HepG2 (cell line): ENCODE measurements around the gene CEP78. TPM values are rescaled to one million over a fixed set of nuclear protein-coding genes. Genes with fewer than 3 reads are reported as not detected.

Source experiments
- ATAC-seq: fragments of 200-7000 bp; cut with Tn5 transposase; 3 replicates; pipeline ENCODE4 v1.9.1; 2020; ENCODE audit warnings: mild to moderate bottlenecking, moderate library complexity
- BruUV-seq: library from RNA; stranded (reverse); fragments of 400-500 nt; replicated peaks from 2 replicates; lab custom pipeline; 2021; lab: Mats Ljungman, UMichigan
- CTCF ChIA-PET: fragments of 300-600 bp; formaldehyde crosslinking; extraction: SDS; loops from one replicate; lab custom pipeline; 2021; ENCODE audit warnings: low total read pairs, inconsistent platforms, low intra/inter-chr PET ratio; lab: Yijun Ruan, JAX
- POLR2A ChIA-PET: fragments of 350-600 bp; sonication (Branson Sonifier 250); formaldehyde crosslinking; loops from one replicate; lab custom pipeline; 2020; ENCODE audit warnings: antibody characterized with exemption, inconsistent platforms; lab: Yijun Ruan, JAX
- DNase-seq: peaks from one replicate; pipeline ENCODE4 v3.0.0-alpha.2; 2015; ENCODE audit warnings: low spot score
- FAIRE-seq: peaks from 3 replicates; lab custom pipeline; 2011; peaks lifted over from hg19 to GRCh38; lab: Jason Lieb, UNC
- H2AFZ ChIP-seq: one replicate; pipeline ENCODE4 v1.6.1; 2011; ENCODE audit warnings: low read length, inconsistent platforms
- H3K27ac ChIP-seq: fragments of 300-600 bp; 3 replicates; pipeline ENCODE4 v1.8.0; 2011; ENCODE audit warnings: mixed run types, mild to moderate bottlenecking, mixed read lengths, low read length, inconsistent platforms; ENCODE audit not compliant: insufficient read depth; ENCODE audit errors: extremely low read length
- H3K27me3 ChIP-seq, 2 experiments: fragments of 200-600 bp in 1 of 2; 2 replicates in 1 of 2; 3 replicates in 1 of 2; pipeline versions ENCODE4 v1.6.0 to v1.8.0; 2011; ENCODE audit warnings: low read length in 2 of 2, mild to moderate bottlenecking in 2 of 2, moderate library complexity in 2 of 2, inconsistent platforms in 1 of 2; ENCODE audit not compliant: insufficient read depth in 2 of 2, control insufficient read depth in 1 of 2
- H3K36me3 ChIP-seq, 2 experiments: fragments of 200-600 bp in 1 of 2; replicated peaks in 1 of 2; 2 replicates in 1 of 2; 3 replicates in 1 of 2; pipeline versions ENCODE4 v1.5.1 to v1.8.0; 2011; ENCODE audit warnings: low read length in 2 of 2, inconsistent platforms in 1 of 2; ENCODE audit not compliant: insufficient read depth in 2 of 2, control insufficient read depth in 1 of 2
- H3K4me1 ChIP-seq: 2 replicates; pipeline ENCODE4 v1.5.1; 2012; ENCODE audit warnings: low read length, inconsistent platforms; ENCODE audit not compliant: insufficient read depth
- H3K4me2 ChIP-seq: 2 replicates; pipeline ENCODE4 v1.6.0; 2011; ENCODE audit warnings: low read depth, low read length, inconsistent platforms
- H3K4me3 ChIP-seq, 3 experiments: fragments of 200-600 bp in 1 of 3; sonication (generic), shearing (Covaris generic) in 1 of 3; replicated peaks in 1 of 3; 2 replicates each; pipeline ENCODE4 v1.5.1; 2011 to 2016; ENCODE audit warnings: low read length in 3 of 3, inconsistent platforms in 2 of 3, low read depth in 2 of 3, mild to moderate bottlenecking in 2 of 3, control low read depth in 1 of 3, mixed read lengths in 1 of 3; ENCODE audit not compliant: insufficient read depth in 1 of 3
- H3K79me2 ChIP-seq: one replicate; pipeline ENCODE4 v1.6.1; 2011; ENCODE audit warnings: low read length, inconsistent platforms; ENCODE audit not compliant: insufficient read depth
- H3K9ac ChIP-seq: 2 replicates; pipeline ENCODE4 v1.6.0; 2011; ENCODE audit warnings: mild to moderate bottlenecking, low read depth, low read length, inconsistent platforms; ENCODE audit not compliant: insufficient read depth
- H3K9me3 ChIP-seq: 2 replicates; pipeline ENCODE4 v1.5.1; 2012; ENCODE audit warnings: mild to moderate bottlenecking, low read length
- H4K20me1 ChIP-seq: 2 replicates; pipeline ENCODE4 v1.6.0; 2011; ENCODE audit warnings: inconsistent platforms, mild to moderate bottlenecking, low read length, moderate library complexity; ENCODE audit not compliant: insufficient read depth
- CHD2 ChIP-seq: IDR thresholded peaks from 2 replicates; pipeline ENCODE4 v1.6.1; 2011; ENCODE audit warnings: low read depth, low read length, improper control_type of control experiment
- HOXA9 ChIP-seq: sonication (generic); formaldehyde crosslinking; IDR thresholded peaks from 2 replicates; pipeline ENCODE4 v1.8.1; 2022; ENCODE audit warnings: missing genetic modification reagents, mild to moderate bottlenecking, moderate library complexity, borderline replicate concordance
- KLF6 ChIP-seq: IDR thresholded peaks from 2 replicates; pipeline ENCODE4 v1.8.0; 2016; ENCODE audit warnings: missing biosample characterization, missing genetic modification reagents
- PAWR ChIP-seq: sonication (generic); formaldehyde crosslinking; IDR thresholded peaks from 2 replicates; pipeline ENCODE4 v1.4.0; 2020; ENCODE audit warnings: missing genetic modification reagents, mild to moderate bottlenecking, borderline replicate concordance
- RNF2 ChIP-seq: fragments of 450-650 bp; conservative IDR thresholded peaks from 2 replicates; pipeline ENCODE4 v1.6.1; 2016; ENCODE audit warnings: low read depth
- ZBTB8A ChIP-seq: sonication (generic); formaldehyde crosslinking; IDR thresholded peaks from 2 replicates; pipeline ENCODE4 v1.4.0; 2020; ENCODE audit warnings: mild to moderate bottlenecking, low read depth, missing genetic modification reagents, borderline replicate concordance
- ZNF446 ChIP-seq: sonication (generic); formaldehyde crosslinking; IDR thresholded peaks from 2 replicates; pipeline ENCODE4 v1.5.0; 2020; ENCODE audit warnings: mild to moderate bottlenecking, missing genetic modification reagents
- ZNF589 ChIP-seq: sonication (generic); formaldehyde crosslinking; conservative IDR thresholded peaks from 2 replicates; pipeline ENCODE4 v1.8.0; 2022; ENCODE audit warnings: mild to moderate bottlenecking, moderate library complexity, missing genetic modification reagents
- ZNF790 ChIP-seq: sonication (generic); formaldehyde crosslinking; IDR thresholded peaks from 2 replicates; pipeline ENCODE4 v1.8.0; 2022; ENCODE audit warnings: missing genetic modification reagents, mild to moderate bottlenecking, borderline replicate concordance
- ZNF841 ChIP-seq: sonication (generic); formaldehyde crosslinking; IDR thresholded peaks from 2 replicates; pipeline ENCODE4 v1.8.1; 2023; ENCODE audit warnings: missing genetic modification reagents, borderline replicate concordance
- WGBS: methylation state at CpG from one replicate; pipeline ENCODE4 v1.1.6; 2017; ENCODE audit warnings: low lambda C conversion rate; 5-methylcytosine and 5-hydroxymethylcytosine counted together
- in situ Hi-C: cut with HindIII; loops from 2 replicates; pipeline ENCODE4 v1.10.0; 2017; ENCODE audit warnings: low pct_unique_long_range_greater_than_20kb; ENCODE audit not compliant: extremely low pct_ligation_motif_present
- intact Hi-C: fragments of 100-400 bp; cut with micrococcal nuclease; formaldehyde crosslinking; loops from one replicate; pipeline ENCODE4 v1.10.0; 2022; ENCODE audit not compliant: unreplicated experiment
- polyA plus RNA-seq, 8 experiments: library from polyadenylated mRNA; depleted of rRNA in 3 of 8; stranded (reverse) in 7 of 8; unstranded in 1 of 8; fragments of >200 nt; fragmentation: Illumina TruSeq in 4 of 8; extraction: Trizol in 4 of 8; gene quantifications; 2 replicates each; pipeline versions ENCODE4 v1.2.1 to v1.2.3, GENCODE V29; 2011 to 2016; ENCODE audit warnings: low read depth in 4 of 8, missing spikeins in 1 of 8, mixed read lengths in 1 of 8; ENCODE audit not compliant: insufficient read depth in 1 of 8
- total RNA-seq, 5 experiments: library from RNA; depleted of rRNA; stranded (reverse); fragments of >200 nt; fragmentation: Illumina TruSeq; extraction: Trizol; gene quantifications; 2 replicates each; pipeline ENCODE4 v1.2.3, GENCODE V29; 2016; ENCODE audit warnings: low read depth in 1 of 5
- TF ChIP-seq, protein P1 (sequence below): IDR thresholded peaks from 2 replicates; pipeline ENCODE4 v1.6.1; 2012; ENCODE audit warnings: low read depth, low read length, improper control_type of control experiment
- TF ChIP-seq, protein P2 (sequence below): sonication (generic); formaldehyde crosslinking; IDR thresholded peaks from 2 replicates; pipeline ENCODE4 v1.4.0; 2020; ENCODE audit warnings: missing genetic modification reagents
- TF ChIP-seq, protein P3 (sequence below): IDR thresholded peaks from 2 replicates; pipeline ENCODE4 v1.6.1; 2012; ENCODE audit warnings: inconsistent platforms
- TF ChIP-seq, protein P4 (sequence below): sonication (generic); formaldehyde crosslinking; IDR thresholded peaks from 2 replicates; pipeline ENCODE4 v1.4.0; 2020; ENCODE audit warnings: missing genetic modification reagents
- TF ChIP-seq, protein P5 (sequence below): sonication (generic); formaldehyde crosslinking; IDR thresholded peaks from 2 replicates; pipeline ENCODE4 v1.5.1; 2020; ENCODE audit warnings: missing genetic modification reagents, mild to moderate bottlenecking, borderline replicate concordance

The CEP78 gene
- total and polyA plus RNA-seq, 2 of the 13 experiments (the other 11 are each of a cell fraction or from before 2014, with no cell fraction given), result 5.1 to 30.8 TPM

DNA sequence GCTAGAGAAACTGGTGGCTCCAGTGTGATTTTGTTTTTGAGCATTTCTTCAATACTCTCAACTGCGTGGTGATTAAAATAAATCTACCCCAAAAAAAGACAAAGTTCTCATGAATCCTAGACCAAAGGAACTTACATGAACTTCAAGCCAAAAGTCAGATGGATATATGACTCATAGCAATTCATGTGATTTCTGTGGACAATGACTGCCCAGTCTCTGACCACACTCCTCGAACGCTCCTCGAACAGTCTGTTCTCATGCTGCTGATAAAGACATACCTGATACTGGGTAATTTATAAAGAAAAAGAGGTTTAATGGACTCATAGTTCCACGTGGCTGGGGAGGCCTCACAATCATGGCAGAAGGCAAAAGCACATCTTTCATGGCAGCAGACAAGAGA lies 46.4 kb upstream of the CEP78 start:
- Histone ChIP-seq H3K4me3 (no peak overlapping the region), H3K4me1 (peaks cover 7% of the 10 kb centered on the region), H3K27me3 (no peaks in the 10 kb centered on the region), H3K27ac (no peak overlapping the region), H3K79me2 (no peaks in the 10 kb centered on the region), H4K20me1 (no peaks in the 10 kb centered on the region), H3K9ac (no peak overlapping the region), H3K36me3 (no peaks in the 10 kb centered on the region), H3K4me2 (no peak overlapping the region; the same call in 1 of the 2 replicates), H3K9me3 (no peaks in the 10 kb centered on the region), H2AFZ (no peak overlapping the region)
- intact Hi-C loops, result no loop called here
- ATAC-seq (no peak), DNase-seq (no peak), FAIRE-seq (no peak)
- WGBS, result 20% methylated on average over 5 of the region's 5 CpGs
- POLR2A ChIA-PET, result no interaction called here
- BruUV-seq, result no TSS peak
- in situ Hi-C loops, result no loop called here
- CTCF ChIA-PET, result no interaction called here
- no peak for TF ChIP-seq ZNF589 (CRISPR knock-in tag)
- TF ChIP-seq ZNF841 (CRISPR knock-in tag), result no peak
- no peak for TF ChIP-seq PAWR (CRISPR knock-in tag)
- no peak for TF ChIP-seq ZNF790 (CRISPR knock-in tag)
- TF ChIP-seq ZBTB8A (CRISPR knock-in tag), result no peak
- TF ChIP-seq, protein P1, sequence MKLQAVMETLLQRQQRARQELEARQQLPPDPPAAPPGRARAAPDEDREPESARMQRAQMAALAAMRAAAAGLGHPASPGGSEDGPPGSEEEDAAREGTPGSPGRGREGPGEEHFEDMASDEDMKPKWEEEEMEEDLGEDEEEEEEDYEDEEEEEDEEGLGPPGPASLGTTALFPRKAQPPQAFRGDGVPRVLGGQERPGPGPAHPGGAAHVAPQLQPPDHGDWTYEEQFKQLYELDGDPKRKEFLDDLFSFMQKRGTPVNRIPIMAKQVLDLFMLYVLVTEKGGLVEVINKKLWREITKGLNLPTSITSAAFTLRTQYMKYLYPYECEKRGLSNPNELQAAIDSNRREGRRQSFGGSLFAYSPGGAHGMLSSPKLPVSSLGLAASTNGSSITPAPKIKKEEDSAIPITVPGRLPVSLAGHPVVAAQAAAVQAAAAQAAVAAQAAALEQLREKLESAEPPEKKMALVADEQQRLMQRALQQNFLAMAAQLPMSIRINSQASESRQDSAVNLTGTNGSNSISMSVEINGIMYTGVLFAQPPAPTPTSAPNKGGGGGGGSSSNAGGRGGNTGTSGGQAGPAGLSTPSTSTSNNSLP, result no peak
- TF ChIP-seq, protein P2, sequence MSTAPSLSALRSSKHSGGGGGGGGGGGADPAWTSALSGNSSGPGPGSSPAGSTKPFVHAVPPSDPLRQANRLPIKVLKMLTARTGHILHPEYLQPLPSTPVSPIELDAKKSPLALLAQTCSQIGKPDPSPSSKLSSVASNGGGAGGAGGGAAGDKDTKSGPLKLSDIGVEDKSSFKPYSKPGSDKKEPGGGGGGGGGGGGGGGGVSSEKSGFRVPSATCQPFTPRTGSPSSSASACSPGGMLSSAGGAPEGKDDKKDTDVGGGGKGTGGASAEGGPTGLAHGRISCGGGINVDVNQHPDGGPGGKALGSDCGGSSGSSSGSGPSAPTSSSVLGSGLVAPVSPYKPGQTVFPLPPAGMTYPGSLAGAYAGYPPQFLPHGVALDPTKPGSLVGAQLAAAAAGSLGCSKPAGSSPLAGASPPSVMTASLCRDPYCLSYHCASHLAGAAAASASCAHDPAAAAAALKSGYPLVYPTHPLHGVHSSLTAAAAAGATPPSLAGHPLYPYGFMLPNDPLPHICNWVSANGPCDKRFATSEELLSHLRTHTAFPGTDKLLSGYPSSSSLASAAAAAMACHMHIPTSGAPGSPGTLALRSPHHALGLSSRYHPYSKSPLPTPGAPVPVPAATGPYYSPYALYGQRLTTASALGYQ (CRISPR knock-in tag), result no peak
- no peak for TF ChIP-seq KLF6 (CRISPR knock-in tag)
- TF ChIP-seq CHD2, result no peak
- TF ChIP-seq RNF2, result no peak
- no peak for TF ChIP-seq ZNF446 (CRISPR knock-in tag)
- TF ChIP-seq HOXA9 (CRISPR knock-in tag), result no peak
- TF ChIP-seq, protein P3, sequence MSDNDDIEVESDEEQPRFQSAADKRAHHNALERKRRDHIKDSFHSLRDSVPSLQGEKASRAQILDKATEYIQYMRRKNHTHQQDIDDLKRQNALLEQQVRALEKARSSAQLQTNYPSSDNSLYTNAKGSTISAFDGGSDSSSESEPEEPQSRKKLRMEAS, result no peak
- TF ChIP-seq, protein P4, sequence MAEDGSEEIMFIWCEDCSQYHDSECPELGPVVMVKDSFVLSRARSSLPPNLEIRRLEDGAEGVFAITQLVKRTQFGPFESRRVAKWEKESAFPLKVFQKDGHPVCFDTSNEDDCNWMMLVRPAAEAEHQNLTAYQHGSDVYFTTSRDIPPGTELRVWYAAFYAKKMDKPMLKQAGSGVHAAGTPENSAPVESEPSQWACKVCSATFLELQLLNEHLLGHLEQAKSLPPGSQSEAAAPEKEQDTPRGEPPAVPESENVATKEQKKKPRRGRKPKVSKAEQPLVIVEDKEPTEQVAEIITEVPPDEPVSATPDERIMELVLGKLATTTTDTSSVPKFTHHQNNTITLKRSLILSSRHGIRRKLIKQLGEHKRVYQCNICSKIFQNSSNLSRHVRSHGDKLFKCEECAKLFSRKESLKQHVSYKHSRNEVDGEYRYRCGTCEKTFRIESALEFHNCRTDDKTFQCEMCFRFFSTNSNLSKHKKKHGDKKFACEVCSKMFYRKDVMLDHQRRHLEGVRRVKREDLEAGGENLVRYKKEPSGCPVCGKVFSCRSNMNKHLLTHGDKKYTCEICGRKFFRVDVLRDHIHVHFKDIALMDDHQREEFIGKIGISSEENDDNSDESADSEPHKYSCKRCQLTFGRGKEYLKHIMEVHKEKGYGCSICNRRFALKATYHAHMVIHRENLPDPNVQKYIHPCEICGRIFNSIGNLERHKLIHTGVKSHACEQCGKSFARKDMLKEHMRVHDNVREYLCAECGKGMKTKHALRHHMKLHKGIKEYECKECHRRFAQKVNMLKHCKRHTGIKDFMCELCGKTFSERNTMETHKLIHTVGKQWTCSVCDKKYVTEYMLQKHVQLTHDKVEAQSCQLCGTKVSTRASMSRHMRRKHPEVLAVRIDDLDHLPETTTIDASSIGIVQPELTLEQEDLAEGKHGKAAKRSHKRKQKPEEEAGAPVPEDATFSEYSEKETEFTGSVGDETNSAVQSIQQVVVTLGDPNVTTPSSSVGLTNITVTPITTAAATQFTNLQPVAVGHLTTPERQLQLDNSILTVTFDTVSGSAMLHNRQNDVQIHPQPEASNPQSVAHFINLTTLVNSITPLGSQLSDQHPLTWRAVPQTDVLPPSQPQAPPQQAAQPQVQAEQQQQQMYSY, result no peak
- TF ChIP-seq, protein P5, sequence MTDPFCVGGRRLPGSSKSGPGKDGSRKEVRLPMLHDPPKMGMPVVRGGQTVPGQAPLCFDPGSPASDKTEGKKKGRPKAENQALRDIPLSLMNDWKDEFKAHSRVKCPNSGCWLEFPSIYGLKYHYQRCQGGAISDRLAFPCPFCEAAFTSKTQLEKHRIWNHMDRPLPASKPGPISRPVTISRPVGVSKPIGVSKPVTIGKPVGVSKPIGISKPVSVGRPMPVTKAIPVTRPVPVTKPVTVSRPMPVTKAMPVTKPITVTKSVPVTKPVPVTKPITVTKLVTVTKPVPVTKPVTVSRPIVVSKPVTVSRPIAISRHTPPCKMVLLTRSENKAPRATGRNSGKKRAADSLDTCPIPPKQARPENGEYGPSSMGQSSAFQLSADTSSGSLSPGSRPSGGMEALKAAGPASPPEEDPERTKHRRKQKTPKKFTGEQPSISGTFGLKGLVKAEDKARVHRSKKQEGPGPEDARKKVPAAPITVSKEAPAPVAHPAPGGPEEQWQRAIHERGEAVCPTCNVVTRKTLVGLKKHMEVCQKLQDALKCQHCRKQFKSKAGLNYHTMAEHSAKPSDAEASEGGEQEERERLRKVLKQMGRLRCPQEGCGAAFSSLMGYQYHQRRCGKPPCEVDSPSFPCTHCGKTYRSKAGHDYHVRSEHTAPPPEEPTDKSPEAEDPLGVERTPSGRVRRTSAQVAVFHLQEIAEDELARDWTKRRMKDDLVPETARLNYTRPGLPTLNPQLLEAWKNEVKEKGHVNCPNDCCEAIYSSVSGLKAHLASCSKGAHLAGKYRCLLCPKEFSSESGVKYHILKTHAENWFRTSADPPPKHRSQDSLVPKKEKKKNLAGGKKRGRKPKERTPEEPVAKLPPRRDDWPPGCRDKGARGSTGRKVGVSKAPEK (CRISPR knock-in tag), result no peak
